SHP77 (cell line): ENCODE measurements around the gene PDILT.
"Not testable (repeated sequence)": the region's sequence is repeated elsewhere in the genome, so short reads cannot be mapped to it uniquely, and the experiment has no call there.

Experiments used
- DNase-seq, 2 experiments: peaks; one replicate each; lab custom pipeline; 2025; lab: John Stamatoyannopoulos, UW

Gene PDILT

GRCh38 chr16:20321051-20321450 lies 83.5 kb downstream of the PDILT start:
- not testable (repeated sequence) for DNase-seq

GRCh38 chr16:20320592-20320991 lies 83.9 kb downstream of the PDILT start:
- no peak for DNase-seq

DNA sequence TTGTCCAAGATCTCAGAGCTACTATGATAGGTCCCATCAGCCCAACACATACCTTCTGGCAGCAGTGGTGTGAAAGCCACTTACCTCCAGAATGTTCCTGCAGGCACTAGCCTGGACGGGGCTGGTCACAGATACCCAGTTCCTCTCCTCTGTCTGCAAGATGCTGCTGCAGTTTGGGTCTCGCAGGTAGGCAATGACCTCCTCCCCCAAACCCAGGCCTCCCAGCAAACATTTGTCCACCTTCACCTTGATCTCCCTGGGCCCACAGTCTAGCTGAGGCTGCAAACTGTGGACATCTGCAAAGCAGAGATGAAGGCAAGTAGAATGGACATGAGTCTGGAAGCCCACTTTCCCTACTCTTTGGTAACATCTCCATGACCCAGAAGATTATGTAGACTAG lies 84.4 kb downstream of the PDILT start:
- no peak for DNase-seq

DNA sequence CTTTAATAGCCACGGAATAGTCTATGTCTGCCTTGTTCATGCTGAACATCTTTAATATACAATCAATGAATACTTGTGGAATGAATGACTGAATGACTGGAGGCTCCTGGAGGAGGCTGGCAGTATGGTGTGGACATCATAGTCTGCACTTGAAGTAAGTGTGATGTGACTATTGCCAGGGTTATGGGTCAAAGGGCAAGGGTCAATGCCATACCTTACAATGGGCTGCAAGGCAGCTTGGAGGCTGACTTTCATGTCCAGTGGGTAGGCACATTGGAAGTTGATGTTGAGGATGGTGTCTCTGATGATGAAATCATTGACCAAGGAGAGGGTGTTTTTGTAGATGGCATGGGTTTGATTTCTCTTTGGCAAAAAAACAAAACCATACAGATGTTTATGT lies 85.1 kb downstream of the PDILT start:
- no peak for DNase-seq

GRCh38 chr16:20318437-20318836 lies 86.1 kb downstream of the PDILT start:
- DNase-seq: no peak

GRCh38 chr16:20318006-20318405 lies 86.5 kb downstream of the PDILT start:
- no peak for DNase-seq

DNA sequence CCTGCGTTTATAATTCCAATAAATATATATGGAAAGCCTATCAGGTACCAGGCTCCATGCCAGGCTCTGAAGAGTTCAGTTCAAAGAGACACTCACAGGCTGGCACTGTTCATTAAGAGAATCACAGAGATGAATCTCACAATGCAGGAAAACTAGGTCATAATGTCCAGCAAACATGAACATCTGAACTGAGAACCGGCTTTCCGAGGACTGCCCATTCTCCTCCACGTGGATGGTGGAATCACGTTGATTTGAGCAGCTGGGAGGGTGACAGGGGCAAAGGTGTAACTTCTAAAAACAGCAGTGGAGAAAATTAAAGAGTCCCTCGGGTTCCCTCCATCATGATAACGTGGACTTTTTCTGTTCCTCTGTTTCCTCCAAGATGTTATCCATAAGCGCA lies 87.4 kb downstream of the PDILT start:
- no peak for DNase-seq

- no peak for DNase-seq
These were observed 87.8 kb downstream of the PDILT start for GRCh38 chr16:20316715-20317114.

GRCh38 chr16:20315764-20316163 lies 88.8 kb downstream of the PDILT start:
- no peak for DNase-seq

- DNase-seq: no peak
These were observed 90.0 kb downstream of the PDILT start for GRCh38 chr16:20314575-20314974.

GRCh38 chr16:20313741-20314140 lies 90.8 kb downstream of the PDILT start:
- no peak for DNase-seq

DNA sequence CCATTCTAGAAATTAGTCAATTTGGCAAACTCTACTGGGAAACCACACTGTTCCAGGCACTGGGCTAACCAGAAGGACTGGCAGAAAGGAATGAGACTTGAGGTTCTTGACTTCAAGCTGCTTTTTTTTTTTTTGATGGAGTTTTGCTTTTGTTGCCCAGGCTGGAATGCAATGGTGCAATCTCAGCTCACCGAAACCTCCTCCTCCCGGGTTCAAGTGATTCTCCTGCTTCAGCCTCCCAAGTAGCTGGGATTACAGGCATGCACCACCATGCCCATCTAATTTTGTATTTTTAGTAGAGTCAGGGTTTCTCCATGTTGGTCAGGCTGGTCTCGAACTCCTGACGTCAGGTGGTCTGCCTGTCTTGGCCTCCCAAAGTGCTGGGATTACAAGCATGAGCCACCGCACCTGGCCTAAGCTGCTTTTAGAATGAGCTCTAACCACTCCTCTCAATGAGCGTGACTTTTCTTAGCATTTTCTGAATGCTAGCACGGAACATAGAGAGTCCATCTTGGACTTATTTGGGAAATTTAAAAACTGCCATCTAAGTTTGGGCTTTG lies 91.9 kb downstream of the PDILT start:
- DNase-seq: not testable (repeated sequence)

- no peak for DNase-seq
These were observed 93.0 kb downstream of the PDILT start for GRCh38 chr16:20311548-20311947.

- DNase-seq: no peak
These were observed 93.8 kb downstream of the PDILT start for GRCh38 chr16:20310421-20311395.

DNA sequence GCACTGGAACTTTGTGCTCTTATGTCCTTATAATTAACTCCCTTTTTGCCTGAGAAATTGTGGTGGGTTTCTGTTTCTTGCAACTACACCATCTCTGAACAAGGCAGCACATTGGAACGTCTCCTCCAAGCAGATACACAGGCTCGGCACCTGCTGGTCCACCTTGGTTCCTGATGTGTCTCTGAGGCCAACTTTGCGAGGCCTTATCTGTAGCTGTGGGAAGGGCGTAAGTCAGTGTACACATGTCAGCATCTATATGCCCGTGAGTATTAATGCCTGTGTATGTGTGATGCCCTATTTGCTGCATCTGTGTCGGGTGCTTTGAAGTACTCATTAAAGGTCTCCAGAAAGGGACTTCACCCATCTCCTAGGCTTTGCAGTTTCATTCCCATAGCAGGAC lies 94.8 kb downstream of the PDILT start:
- DNase-seq: no peak
